WTC11 (cell line): Measurements from ENCODE around the gene RNF214.

Experiments
- NR1H2 ChIP-seq: sonication (generic); formaldehyde crosslinking; IDR thresholded peaks from 2 replicates; pipeline ENCODE4 v1.9.0; 2021; ENCODE audit warnings: mild to moderate bottlenecking, moderate library complexity, missing genetic modification reagents
- OVOL2 ChIP-seq: fragments of 250-450 bp; sonication (Bioruptor Pico); IDR thresholded peaks from 2 replicates; pipeline ENCODE4 v1.9.0; 2021; ENCODE audit warnings: mild to moderate bottlenecking, borderline replicate concordance
- RELA ChIP-seq: sonication (generic); formaldehyde crosslinking; IDR thresholded peaks from 2 replicates; pipeline ENCODE4 v1.8.1; 2022; ENCODE audit warnings: missing genetic modification reagents, mild to moderate bottlenecking, borderline replicate concordance
- TCF7 ChIP-seq: sonication (generic); formaldehyde crosslinking; IDR thresholded peaks from 2 replicates; pipeline ENCODE4 v1.8.0; 2022; ENCODE audit warnings: mild to moderate bottlenecking, low read depth, missing genetic modification reagents, moderate library complexity
- TP53 ChIP-seq: sonication (generic); formaldehyde crosslinking; IDR thresholded peaks from 2 replicates; pipeline ENCODE4 v1.8.1; 2023; ENCODE audit warnings: mild to moderate bottlenecking, missing genetic modification reagents
- ZNF232 ChIP-seq: sonication (generic); formaldehyde crosslinking; IDR thresholded peaks from 2 replicates; pipeline ENCODE4 v1.8.0; 2022; ENCODE audit warnings: mild to moderate bottlenecking, missing genetic modification reagents
- TF ChIP-seq, protein P1 (sequence below): fragments of 200-600 bp; IDR thresholded peaks from 2 replicates; pipeline ENCODE4 v1.8.0; 2022; ENCODE audit warnings: antibody characterized with exemption
- TF ChIP-seq, protein P2 (sequence below): sonication (generic); formaldehyde crosslinking; IDR thresholded peaks from 2 replicates; pipeline ENCODE4 v1.8.1; 2022; ENCODE audit warnings: low read depth, missing genetic modification reagents, borderline replicate concordance
- TF ChIP-seq, protein P3 (sequence below): sonication (generic); formaldehyde crosslinking; IDR thresholded peaks from 2 replicates; pipeline ENCODE4 v1.8.1; 2023; ENCODE audit warnings: mild to moderate bottlenecking, missing genetic modification reagents, moderate library complexity
- TF ChIP-seq, protein P4 (sequence below): sonication (generic); formaldehyde crosslinking; IDR thresholded peaks from 2 replicates; pipeline ENCODE4 v1.8.1; 2022; ENCODE audit warnings: missing genetic modification reagents, borderline replicate concordance
- TF ChIP-seq, protein P5 (sequence below): sonication (generic); formaldehyde crosslinking; IDR thresholded peaks from 2 replicates; pipeline ENCODE4 v1.8.0; 2022; ENCODE audit warnings: mild to moderate bottlenecking, missing genetic modification reagents

DNA sequence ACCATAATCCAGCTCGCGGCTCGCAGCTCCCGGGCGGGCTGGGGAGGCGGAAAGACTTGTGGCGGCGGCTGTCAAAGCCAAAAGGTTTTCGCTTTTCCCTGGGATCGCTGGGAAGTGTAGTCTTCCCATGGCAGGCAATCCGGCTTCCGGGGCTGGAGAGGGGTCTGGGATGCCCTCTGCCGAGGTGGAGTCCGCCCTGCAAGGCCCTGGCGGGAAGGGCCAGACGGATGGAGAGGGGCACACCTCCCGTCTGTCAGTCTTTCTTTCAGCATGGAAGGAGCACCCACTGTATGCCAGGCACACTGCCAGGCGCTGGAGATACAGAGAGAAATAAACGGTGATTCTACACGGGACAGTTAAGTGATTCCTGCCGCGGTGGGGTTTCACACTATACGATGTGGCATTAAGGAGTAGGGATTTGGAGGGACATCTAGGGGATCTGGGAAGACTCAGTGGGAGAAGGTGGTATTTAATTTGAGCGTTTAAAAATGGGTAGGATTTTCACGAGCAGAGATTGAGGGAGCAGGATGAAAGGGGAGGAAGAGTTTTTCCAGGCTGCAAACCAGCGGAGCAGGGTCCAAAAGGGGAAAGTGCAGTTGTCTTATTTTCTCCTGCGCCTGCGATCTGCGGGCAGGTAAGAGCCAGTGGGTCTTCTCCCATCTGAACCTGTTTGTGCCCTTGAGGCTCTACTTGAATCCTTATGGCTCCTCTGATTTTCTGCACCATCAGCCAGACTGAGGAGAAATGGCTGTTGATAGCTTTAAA lies 83.9 kb downstream of the RNF214 start, which contains the start of gene BACE1:
- TF ChIP-seq, protein P1, sequence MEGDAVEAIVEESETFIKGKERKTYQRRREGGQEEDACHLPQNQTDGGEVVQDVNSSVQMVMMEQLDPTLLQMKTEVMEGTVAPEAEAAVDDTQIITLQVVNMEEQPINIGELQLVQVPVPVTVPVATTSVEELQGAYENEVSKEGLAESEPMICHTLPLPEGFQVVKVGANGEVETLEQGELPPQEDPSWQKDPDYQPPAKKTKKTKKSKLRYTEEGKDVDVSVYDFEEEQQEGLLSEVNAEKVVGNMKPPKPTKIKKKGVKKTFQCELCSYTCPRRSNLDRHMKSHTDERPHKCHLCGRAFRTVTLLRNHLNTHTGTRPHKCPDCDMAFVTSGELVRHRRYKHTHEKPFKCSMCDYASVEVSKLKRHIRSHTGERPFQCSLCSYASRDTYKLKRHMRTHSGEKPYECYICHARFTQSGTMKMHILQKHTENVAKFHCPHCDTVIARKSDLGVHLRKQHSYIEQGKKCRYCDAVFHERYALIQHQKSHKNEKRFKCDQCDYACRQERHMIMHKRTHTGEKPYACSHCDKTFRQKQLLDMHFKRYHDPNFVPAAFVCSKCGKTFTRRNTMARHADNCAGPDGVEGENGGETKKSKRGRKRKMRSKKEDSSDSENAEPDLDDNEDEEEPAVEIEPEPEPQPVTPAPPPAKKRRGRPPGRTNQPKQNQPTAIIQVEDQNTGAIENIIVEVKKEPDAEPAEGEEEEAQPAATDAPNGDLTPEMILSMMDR: no peak
- TF ChIP-seq TCF7 (no peak), NR1H2 (CRISPR knock-in tag) (no peak), ZNF232 (CRISPR knock-in tag) (no peak), TP53 (no peak), RELA (no peak), OVOL2 (no peak)
- TF ChIP-seq, protein P2, sequence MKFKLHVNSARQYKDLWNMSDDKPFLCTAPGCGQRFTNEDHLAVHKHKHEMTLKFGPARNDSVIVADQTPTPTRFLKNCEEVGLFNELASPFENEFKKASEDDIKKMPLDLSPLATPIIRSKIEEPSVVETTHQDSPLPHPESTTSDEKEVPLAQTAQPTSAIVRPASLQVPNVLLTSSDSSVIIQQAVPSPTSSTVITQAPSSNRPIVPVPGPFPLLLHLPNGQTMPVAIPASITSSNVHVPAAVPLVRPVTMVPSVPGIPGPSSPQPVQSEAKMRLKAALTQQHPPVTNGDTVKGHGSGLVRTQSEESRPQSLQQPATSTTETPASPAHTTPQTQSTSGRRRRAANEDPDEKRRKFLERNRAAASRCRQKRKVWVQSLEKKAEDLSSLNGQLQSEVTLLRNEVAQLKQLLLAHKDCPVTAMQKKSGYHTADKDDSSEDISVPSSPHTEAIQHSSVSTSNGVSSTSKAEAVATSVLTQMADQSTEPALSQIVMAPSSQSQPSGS (CRISPR knock-in tag): no peak
- TF ChIP-seq, protein P3, sequence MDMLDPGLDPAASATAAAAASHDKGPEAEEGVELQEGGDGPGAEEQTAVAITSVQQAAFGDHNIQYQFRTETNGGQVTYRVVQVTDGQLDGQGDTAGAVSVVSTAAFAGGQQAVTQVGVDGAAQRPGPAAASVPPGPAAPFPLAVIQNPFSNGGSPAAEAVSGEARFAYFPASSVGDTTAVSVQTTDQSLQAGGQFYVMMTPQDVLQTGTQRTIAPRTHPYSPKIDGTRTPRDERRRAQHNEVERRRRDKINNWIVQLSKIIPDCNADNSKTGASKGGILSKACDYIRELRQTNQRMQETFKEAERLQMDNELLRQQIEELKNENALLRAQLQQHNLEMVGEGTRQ (CRISPR knock-in tag): no peak
- TF ChIP-seq, protein P4, sequence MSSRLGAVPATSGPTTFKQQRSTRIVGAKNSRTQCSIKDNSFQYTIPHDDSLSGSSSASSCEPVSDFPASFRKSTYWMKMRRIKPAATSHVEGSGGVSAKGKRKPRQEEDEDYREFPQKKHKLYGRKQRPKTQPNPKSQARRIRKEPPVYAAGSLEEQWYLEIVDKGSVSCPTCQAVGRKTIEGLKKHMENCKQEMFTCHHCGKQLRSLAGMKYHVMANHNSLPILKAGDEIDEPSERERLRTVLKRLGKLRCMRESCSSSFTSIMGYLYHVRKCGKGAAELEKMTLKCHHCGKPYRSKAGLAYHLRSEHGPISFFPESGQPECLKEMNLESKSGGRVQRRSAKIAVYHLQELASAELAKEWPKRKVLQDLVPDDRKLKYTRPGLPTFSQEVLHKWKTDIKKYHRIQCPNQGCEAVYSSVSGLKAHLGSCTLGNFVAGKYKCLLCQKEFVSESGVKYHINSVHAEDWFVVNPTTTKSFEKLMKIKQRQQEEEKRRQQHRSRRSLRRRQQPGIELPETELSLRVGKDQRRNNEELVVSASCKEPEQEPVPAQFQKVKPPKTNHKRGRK (CRISPR knock-in tag): no peak
- TF ChIP-seq, protein P5, sequence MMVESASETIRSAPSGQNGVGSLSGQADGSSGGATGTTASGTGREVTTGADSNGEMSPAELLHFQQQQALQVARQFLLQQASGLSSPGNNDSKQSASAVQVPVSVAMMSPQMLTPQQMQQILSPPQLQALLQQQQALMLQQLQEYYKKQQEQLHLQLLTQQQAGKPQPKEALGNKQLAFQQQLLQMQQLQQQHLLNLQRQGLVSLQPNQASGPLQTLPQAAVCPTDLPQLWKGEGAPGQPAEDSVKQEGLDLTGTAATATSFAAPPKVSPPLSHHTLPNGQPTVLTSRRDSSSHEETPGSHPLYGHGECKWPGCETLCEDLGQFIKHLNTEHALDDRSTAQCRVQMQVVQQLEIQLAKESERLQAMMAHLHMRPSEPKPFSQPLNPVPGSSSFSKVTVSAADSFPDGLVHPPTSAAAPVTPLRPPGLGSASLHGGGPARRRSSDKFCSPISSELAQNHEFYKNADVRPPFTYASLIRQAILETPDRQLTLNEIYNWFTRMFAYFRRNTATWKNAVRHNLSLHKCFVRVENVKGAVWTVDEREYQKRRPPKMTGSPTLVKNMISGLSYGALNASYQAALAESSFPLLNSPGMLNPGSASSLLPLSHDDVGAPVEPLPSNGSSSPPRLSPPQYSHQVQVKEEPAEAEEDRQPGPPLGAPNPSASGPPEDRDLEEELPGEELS (CRISPR knock-in tag): no peak
